Kidney (tissue), 14 donors: ENCODE measurements around the gene GNAO1. TPM values are rescaled to one million over a fixed set of nuclear protein-coding genes. Genes with fewer than 3 reads are reported as not detected.

ENCODE experiments used
- DNase-seq, 5 donors: peaks; one replicate each; pipeline ENCODE4 v3.0.0-alpha.2; 2013 to 2020
- FAIRE-seq: peaks from 2 replicates; lab custom pipeline; 2012; peaks lifted over from hg19 to GRCh38; lab: Jason Lieb, UNC
- H3K27ac ChIP-seq, 2 donors: one replicate each; pipeline ENCODE4 v1.7.0; 2013; ENCODE audit warnings: low read depth in 2 of 2, low read length in 2 of 2, inconsistent platforms in 1 of 2
- H3K27me3 ChIP-seq: one replicate; pipeline ENCODE4 v1.7.1; 2013; ENCODE audit warnings: low read length, inconsistent platforms; ENCODE audit not compliant: control insufficient read depth, insufficient read depth
- H3K36me3 ChIP-seq, 3 donors: one replicate each; pipeline versions ENCODE4 v1.7.0 to v1.7.1; 2013; ENCODE audit warnings: low read length in 3 of 3, control low read depth in 1 of 3, inconsistent platforms in 1 of 3; ENCODE audit not compliant: insufficient read depth in 3 of 3, control insufficient read depth in 2 of 3
- H3K4me1 ChIP-seq, 3 donors: one replicate each; pipeline versions ENCODE4 v1.7.0 to v1.7.1; 2013; ENCODE audit warnings: low read length in 3 of 3, inconsistent platforms in 1 of 3, low read depth in 1 of 3; ENCODE audit not compliant: control insufficient read depth in 2 of 3, insufficient read depth in 2 of 3
- H3K4me3 ChIP-seq, 3 donors: one replicate each; pipeline versions ENCODE4 v1.7.0 to v1.8.1; 2013; ENCODE audit warnings: low read length in 3 of 3, control low read depth in 1 of 3, inconsistent platforms in 1 of 3
- H3K9ac ChIP-seq, 3 donors: one replicate each; pipeline versions ENCODE4 v1.7.0 to v1.7.1; 2013; ENCODE audit warnings: low read length in 3 of 3, control low read depth in 1 of 3, inconsistent platforms in 1 of 3
- H3K9me3 ChIP-seq, 3 donors: one replicate each; pipeline versions ENCODE4 v1.7.0 to v1.7.1; 2013; ENCODE audit warnings: low read length in 3 of 3, control low read depth in 1 of 3, inconsistent platforms in 1 of 3; ENCODE audit not compliant: control insufficient read depth in 2 of 3, insufficient read depth in 1 of 3
- CTCF ChIP-seq: IDR thresholded peaks from 3 replicates; pipeline ENCODE4 v1.5.1; 2012; ENCODE audit warnings: mild to moderate bottlenecking, moderate library complexity, borderline replicate concordance; ENCODE audit not compliant: insufficient read depth; ENCODE audit errors: extremely low read depth
- intact Hi-C: fragments of 100-400 bp; cut with DNase I; formaldehyde crosslinking; loops from one replicate; pipeline ENCODE4 v1.11.1; 2022
- polyA plus RNA-seq: library from polyadenylated mRNA; stranded (reverse); fragments of 350-450 nt; fragmentation: Illumina TruSeq; extraction: RNeasy Lipid Tissue Mini Kit (QIAGEN cat#74804); gene quantifications from one replicate; pipeline ENCODE4 v1.2.3, GENCODE V29; 2014; ENCODE audit warnings: low read depth, low replicate concordance; ENCODE audit not compliant: insufficient read depth
- total RNA-seq: library from RNA; stranded (reverse); fragmentation: NEBNext Ultra II Directional; extraction: Animal tissue kit (Norgen Biotek cat#: 25700); gene quantifications from one replicate; pipeline ENCODE4 v1.2.1, GENCODE V29; 2021
- donor health status: control.
- donor health status: control.
- donor health status: control.
- donor health status: control.
- donor health status: control.
- donor health status: DM: yes; HTN: yes; CAD: no.
- donor health status: Normal renal cell carcinoma (clear cell type).

Gene GNAO1
- total and polyA plus RNA-seq, 2 donors from 2014 or later = 1.5 to 4.3 TPM

GRCh38 chr16:56357241-56357764, 166.0 kb downstream of the GNAO1 start:
- DNase-seq (peak in 4 of 5 donors; percentile 12 to 74 (median 58)), FAIRE-seq (no peak)
- Histone ChIP-seq H3K27me3 (no peaks in the 10 kb centered on the region), H3K9ac (peak overlapping the region in 2 of 3 donors; percentile 69 to 72), H3K9me3 (no peaks in the 10 kb centered on the region), H3K4me3 (peak overlapping the region in 2 of 3 donors; percentile 63 to 68), H3K27ac (peak overlapping the region; percentile 9 to 67), H3K4me1 (peaks cover 0 to 8% (median 7%) of the 10 kb centered on the region in 3 donors), H3K36me3 (peaks cover under 1 to 6% (median 3%) of the 10 kb centered on the region in 3 donors)
- intact Hi-C loops = no loop called here
- TF ChIP-seq CTCF = no peak

GRCh38 chr16:56357765-56358322, 166.6 kb downstream of the GNAO1 start:
- peak; percentile 23 to 72 (median 45) for DNase-seq
- intact Hi-C loops = no loop called here
- H3K27ac ChIP-seq = peak overlapping the region; percentile 9 to 23
- H3K4me3 ChIP-seq = no peak overlapping the region
- FAIRE-seq = no peak
- no peak overlapping the region for H3K9ac ChIP-seq
- peaks cover 4 to 11% (median 5%) of the 10 kb centered on the region in 3 donors for H3K36me3 ChIP-seq
- no peak for TF ChIP-seq CTCF
- H3K27me3 ChIP-seq = no peaks in the 10 kb centered on the region
- H3K4me1 ChIP-seq = peaks cover 0 to 8% (median 7%) of the 10 kb centered on the region in 3 donors
- no peaks in the 10 kb centered on the region for H3K9me3 ChIP-seq

DNA sequence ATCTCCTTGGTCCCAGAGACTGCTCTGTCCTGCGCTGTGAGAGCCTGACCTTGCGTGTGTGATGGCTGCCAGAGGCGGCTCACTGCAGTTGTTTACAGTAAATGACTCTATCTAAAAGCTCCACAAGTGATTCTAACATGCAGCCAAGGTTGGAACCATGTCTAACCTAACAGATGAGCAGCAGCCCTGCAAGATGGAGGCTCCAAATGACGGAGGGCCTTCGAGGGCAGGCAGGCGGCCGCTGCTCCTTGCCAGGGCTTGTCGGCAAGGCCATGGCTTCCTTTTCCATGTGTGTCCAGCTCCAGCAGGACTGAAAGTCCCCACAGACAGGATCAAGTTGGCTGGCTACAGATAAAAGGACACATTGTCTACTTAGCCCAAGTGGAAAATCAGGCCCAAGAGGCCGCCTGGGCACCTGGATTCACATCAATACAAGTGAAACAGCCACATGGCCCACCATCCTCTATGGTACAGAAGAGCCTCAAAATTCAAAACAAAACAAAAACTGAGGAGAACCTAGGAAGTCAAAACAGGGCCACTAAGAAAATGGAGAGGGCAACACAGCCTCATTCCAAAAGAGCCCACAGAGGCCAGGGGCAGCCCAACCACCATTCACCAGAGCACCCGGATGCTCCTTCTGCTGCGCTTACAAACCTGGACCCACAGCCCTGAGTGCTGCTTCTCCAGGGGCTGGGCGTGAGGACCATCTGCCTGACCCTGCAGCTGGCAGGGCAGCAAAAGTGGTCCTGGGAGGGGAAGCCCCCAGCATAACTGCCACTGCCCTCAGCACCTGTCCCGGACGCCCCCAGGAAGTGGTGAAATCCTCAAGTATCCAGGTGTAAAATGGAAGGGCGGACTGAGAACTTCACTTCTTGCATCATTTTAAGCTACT, 169.1 kb downstream of the GNAO1 start:
- intact Hi-C loops = no loop called here
- no peaks in the 10 kb centered on the region for H3K9me3 ChIP-seq
- peak overlapping the region in 1 of 2 donors; percentile 33 for H3K27ac ChIP-seq
- peak in 2 of 5 donors; percentile 28 to 54 for DNase-seq
- no peak overlapping the region for H3K4me3 ChIP-seq
- TF ChIP-seq CTCF = no peak
- H3K27me3 ChIP-seq = no peaks in the 10 kb centered on the region
- peaks cover 4 to 20% (median 14%) of the 10 kb centered on the region in 3 donors for H3K36me3 ChIP-seq
- no peak for FAIRE-seq
- H3K9ac ChIP-seq = no peak overlapping the region
- peaks cover 0 to 21% (median 20%) of the 10 kb centered on the region in 3 donors for H3K4me1 ChIP-seq
